GM21619 (cell line): ENCODE results near the gene DNMT3L.
"Not testable (repeated sequence)": the region's sequence is repeated elsewhere in the genome, so short reads cannot be mapped to it uniquely, and the experiment has no call there.

Experiments
- ATAC-seq: cut with Tn5 transposase; IDR thresholded peaks from one replicate; pipeline ENCODE4 v1.9.1; 2021; ENCODE audit not compliant: unreplicated experiment

DNMT3L gene

DNA sequence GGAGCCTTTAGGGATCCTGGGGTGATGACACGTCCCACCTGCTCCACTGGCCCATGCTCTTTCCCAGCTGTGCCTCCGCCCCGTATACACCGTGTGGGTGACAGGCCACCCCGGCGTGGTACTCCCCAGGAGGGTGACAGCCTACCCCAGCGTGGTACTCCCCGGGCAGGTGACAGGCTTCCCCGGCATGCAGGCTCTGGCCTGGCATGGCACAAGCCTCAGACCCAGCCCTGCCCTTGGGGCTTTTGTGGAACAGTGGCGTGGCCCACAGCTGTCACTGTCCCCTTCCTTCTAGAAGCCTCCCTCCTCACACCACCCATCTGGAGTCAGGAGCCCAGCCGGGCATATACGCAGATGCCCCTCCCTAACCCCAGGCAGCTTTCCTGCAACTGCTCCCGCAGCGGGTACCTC lies 33.5 kb upstream of the DNMT3L start:
- no peak for ATAC-seq

DNA sequence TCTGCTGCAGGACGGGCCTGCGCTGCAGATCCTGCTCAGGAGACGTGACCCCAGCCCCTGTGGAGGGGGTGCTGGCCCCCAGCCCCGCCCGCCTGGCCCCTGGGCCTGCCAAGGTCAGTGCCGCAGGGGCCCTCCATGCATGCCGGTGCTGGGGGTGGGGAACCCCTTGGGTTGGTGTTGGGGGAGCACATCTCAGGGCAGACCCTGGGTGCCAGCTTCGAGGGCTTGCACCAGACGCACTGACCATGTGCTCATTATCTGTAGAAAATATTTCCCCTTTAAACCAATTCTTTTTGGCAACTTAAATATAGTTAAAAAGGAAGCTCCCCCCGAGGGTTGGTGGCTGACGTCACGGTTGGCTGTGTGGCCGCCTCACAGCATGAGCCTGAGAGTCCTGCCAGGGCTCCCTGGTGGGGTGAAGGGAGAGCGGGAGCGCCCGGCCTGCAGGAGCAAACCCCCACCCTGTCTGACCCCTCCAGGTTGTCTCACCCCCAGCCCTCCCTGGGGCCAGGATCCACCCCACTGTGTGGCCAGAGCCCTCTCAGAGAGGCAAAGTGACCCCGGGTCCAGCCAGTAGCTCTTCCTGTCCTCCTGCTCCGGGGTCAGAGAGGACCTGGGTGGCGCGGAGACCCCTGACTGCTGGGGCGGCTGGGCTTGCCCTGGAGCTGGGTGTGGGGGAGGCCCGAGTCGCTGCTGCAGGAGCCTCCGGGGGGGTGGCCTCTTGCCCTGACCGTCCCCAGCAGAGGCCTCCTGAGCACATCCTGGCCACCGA lies 32.9 kb upstream of the DNMT3L start:
- ATAC-seq = no peak

DNA sequence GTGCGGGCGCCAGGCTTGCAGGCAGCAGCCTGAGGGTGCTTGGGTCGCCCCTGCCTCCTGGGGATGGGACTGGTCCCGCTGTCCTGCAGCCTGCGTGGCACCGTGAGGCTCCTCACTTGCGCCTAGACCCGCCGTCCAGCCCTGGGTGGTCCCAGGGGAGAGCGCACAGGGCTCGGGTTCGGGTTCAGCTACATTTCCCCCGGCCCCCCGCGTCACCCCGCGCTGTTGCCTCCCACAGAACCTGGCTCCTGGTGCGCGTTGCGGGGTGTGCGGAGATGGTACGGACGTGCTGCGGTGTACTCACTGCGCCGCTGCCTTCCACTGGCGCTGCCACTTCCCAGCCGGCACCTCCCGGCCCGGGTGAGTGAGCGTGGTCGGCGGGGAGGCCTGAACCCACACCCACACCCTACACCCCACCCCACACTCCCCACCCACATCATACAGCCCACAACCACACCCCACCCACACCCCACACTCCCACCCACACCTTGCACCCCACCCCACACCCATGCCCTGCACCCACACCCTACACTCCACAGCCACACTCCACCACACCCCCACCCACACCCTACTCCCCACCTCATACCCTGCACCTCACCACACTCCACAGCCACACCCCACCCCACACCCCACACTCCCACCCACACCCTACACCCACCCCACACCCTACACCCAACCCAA lies 32.0 kb upstream of the DNMT3L start:
- no peak for ATAC-seq

DNA sequence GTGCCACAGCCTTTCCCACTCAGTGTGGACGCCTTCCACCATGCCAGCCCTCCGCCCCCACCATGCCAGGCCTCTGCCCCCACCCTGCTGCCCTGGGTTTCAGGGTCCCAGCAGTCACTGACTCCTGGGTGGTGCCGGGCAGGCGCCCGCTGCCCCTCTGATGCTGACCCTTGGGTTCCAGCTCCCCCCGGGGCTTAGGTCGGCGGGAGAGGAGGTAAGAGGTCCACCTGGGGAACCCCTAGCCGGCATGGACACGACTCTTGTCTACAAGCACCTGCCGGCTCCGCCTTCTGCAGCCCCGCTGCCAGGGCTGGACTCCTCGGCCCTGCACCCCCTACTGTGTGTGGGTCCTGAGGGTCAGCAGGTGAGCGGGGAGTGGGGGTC lies 31.1 kb upstream of the DNMT3L start:
- ATAC-seq = no peak

DNA sequence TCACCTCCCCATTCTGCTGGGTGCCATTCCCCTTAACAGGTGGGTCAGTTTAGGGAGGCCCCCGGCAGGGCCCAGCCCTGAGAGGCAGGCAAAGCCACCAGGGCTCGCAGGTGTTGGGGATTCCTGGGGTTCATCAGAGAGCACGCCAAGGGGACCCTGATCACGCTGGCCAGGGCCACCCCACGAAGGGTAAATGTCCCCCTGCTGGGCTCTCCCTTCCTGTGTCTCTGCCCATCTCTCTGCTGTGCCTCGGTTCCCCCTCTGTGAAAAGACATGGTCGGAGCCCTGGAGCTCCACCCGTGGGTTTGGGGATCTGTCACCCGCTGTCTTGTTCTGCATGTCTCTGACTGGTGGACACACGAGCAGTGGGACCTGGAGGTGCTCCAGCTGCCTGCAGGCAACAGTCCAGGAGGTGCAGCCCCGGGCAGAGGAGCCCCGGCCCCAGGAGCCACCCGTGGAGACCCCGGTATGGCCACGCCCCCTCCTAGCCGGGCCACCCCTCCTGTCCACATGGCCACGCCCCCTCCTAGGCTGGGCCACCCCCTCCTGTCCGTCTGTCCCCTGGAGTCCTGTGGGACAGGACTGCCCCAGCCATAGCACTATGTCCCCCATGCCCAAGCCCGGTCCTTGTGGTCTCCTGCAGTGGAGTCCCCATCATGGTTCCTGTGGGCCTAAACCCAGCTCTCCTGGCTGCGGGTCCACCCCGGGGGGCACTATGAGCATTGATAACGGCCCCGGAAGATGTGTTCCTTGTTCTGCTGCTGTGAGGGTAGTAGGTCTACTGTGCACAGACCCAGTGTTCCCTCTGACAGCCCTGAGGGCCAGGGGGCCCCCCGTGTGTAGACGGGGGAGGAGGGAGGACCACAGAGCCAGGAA lies 30.5 kb upstream of the DNMT3L start:
- no peak for ATAC-seq

DNA sequence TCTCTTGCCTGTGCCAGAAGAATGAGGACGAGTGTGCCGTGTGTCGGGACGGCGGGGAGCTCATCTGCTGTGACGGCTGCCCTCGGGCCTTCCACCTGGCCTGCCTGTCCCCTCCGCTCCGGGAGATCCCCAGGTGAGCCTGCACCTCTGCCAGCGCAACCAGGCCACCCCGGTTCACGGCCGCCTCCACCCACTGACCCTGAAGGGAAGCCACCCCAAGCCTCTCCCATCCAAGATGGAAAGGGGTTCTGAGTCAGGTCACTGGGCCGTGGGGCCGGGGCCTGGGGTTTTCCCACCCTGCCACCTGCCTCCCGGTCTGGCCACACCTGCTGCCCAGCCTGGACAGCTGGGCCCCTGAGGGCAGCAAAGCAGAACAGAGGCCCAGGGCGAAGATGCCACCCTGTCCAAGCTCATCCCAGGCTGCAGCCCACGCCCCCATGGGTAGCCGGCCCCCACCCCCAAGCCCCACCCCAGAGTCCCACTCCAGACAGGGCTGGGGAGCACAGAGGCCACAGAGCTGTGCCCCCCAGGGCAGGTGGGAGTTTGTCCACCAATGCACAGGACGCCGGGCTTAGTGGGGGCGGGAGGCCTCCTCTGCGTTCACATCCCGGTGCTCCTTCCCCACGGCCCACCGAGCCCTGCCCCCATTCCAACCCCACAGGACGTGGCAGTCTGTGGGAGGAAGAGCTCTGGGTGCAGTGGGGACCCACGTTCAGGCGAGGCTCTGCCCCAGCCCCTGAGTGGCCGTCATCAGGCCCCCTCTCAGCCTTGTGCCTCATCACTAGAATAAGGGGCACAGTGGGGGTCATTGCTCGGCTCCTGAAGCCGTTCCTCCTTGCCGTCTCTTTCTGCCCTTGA lies 29.6 kb upstream of the DNMT3L start:
- ATAC-seq = no peak

DNA sequence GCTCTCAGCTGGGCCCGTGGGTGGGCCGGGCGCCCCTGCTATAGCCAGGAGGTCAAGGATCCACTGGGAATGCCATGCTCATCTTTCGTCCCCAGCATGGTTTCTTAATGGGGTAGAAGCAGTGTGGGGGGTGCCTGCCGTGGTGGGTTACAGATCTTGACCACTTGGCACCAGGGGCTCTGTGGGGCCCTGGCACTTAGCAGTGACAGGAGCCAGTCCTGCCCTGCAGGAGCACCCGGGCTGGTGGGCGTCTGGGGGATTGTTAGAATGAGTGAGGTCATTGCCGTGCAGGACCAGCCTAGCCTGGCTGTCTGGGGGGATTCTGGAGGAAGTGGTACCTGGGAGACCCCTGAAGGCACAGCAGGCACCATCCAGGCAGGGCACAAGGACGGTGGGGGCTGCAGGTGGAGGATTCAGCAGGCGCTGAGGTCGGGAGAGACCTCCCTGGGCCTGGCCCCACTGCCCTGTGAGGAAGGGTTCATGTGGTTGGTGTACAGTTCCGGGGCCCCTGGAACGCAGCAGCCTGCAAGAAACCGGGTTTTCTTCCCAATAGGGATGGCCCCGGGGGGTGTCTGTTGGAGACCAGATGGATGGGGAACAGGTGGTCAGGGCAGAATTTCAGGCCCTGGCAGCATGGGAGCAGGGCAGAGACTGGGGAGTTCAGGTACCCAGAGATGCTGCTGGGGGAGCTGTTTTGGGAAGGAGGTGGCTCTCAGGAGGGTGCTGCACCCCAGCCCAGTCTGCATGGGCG lies 28.8 kb upstream of the DNMT3L start:
- ATAC-seq = no peak

DNA sequence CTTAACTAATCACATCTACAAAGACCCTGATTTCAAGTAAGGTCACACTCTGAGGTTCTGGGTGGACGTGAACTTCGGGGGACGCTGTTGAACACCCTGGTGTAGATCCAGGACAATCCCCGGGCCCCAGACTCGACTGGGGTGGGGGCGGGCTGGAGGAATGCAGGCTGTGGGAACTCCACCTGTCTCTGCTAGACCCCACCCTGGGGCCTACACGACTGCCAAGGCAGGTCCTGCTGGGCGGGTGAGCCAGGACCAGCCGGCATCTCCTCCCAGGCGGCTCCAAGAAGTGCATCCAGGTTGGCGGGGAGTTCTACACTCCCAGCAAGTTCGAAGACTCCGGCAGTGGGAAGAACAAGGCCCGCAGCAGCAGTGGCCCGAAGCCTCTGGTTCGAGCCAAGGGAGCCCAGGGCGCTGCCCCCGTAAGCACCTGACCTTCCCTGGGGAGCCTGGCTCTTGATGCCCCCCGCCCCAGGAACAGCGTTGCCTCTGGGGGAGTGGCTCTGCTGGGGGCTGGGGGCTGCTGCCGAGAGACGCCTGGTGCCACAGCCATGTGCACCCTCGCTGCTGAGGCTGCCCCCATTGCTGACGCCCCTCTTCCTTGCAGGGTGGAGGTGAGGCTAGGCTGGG lies 27.8 kb upstream of the DNMT3L start:
- ATAC-seq = no peak

DNA sequence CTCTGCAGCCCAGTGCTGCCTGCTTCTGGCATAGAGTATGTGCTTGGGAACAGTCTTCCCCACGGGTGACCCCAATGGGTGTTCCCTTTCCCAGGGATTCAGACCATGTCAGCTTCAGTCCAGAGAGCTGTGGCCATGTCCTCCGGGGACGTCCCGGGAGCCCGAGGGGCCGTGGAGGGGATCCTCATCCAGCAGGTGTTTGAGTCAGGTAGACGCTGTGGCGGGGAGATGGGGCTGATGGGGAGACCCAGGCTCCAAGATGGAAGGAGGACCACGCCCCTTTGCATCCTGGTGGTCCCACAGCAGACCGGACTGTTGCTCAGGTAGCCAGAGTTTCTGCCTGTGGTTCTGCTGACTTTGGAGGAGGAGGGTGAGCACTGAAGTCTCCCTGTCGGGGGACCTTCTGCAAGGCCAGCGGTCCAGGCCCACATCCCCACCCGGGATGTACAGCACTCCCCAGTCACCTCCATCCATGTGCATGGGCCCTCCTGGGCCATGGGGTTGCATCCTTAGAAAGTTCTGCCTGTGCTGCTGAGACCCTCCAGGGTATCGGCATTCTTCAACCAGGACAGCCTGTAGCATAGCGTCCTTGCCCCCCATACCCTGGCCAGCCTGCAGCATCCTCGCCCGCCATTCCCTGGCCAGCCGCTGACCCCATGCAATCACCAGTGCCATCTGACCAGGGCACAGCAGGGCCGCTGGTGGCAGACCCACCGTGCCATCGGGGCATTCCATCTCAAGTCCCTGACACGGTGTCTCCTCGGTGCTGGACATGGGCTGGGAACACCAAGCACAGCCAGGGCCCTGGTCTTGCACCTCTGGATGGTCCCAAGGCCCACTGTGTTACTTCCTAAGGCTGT lies 26.8 kb upstream of the DNMT3L start:
- ATAC-seq = no peak

DNA sequence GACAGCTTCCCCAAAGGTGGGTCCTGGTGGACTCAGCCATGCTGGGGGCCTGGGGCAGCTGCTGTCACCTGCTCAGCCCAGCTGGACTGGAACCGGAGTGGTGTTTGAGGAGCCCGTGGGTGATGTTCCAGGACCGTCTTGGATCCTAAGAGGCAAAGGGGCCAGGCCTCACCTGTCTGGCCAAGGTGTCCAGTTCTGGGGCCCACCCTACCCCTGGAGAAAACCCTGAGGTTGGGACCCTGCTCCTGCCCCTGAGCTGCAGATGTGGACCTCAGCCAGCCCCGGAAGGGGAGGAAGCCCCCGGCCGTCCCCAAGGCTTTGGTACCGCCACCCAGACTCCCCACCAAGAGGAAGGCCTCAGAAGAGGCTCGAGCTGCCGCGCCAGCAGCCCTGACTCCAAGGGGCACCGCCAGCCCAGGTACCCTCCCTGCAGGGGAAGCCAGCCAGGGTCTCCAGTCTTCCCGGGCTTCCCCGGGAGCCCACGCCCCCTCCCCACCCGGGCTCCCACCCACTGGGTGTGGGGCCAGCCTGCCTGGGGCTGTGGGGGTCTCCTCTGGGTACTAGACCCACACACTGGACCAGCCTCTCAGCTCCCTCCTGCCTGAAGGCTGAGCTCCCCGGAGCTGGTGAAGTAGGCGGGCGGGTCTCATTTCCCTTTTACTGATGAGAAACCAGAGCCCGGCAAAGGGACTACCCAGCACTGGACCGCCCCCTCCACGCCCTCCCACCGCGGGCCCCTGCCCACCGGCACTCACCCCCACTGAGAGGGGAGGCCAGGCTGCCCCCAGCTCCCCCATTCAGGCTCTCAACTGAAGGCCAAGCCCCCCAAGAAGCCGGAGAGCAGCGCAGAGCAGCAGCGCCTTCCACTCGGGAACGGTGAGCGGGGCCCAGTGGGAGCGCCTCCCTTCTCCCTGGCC lies 25.3 kb upstream of the DNMT3L start:
- ATAC-seq = no peak

DNA sequence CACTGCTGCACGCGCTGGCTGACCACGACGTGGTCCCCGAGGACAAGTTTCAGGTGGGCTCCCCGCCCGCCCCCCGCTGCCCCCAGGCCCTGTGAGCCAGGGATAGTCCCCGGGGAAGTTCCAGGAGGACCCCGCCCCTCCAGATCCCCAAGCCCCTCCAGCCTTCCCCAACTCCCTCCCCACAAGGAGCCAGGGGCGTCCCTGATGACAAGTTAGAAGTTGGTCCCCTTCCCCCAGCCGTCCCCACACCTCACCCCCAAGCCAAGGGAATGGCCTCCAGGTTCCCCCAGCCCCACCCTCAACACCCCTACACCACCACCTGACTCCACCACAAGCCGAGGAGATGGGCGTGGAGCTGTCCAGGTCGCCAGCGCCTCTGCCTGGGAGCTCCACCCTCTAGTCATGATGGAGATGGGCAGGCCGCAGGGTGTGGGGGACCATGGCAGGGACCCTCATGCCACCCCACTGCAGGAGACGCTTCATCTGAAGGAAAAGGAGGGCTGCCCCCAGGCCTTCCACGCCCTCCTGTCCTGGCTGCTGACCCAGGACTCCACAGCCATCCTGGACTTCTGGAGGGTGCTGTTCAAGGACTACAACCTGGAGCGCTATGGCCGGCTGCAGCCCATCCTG lies 24.5 kb upstream of the DNMT3L start:
- no peak for ATAC-seq

DNA sequence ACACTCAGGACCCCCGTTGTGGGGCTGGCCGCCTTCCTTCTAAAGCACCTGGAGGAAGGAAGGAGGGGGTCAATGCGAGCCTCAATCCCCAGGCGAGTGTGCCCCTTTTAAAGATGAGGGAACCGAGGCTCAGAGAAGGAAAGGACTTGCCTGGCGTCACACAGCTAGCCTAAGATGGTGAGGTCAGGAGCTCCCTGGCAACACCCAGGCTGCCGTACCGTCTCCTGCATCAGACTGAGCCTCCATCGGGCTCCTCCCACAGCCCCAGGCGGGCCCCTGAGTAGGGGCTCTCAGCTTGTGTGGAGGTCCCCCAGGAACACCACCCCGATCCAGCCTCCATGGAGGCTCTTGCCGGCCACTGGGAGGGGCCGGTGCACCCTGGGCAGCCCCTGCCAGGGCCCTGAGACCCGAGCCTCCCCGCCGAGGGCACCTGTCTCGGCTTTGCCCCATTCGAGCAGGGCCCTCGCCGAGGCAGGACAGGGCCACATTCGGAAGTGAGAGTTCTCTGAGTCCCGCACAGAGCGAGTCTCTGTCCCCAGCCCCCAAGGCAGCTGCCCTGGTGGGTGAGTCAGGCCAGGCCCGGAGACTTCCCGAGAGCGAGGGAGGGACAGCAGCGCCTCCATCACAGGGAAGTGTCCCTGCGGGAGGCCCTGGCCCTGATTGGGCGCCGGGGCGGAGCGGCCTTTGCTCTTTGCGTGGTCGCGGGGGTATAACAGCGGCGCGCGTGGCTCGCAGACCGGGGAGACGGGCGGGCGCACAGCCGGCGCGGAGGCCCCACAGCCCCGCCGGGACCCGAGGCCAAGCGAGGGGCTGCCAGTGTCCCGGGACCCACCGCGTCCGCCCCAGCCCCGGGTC lies 23.7 kb upstream of the DNMT3L start, which contains the start of gene AIRE:
AIRE (plus strand) TSS at position 739 of the 855 bp plus-strand sequence. CDS start 131 bp downstream, outside the sequence.
- no peak for ATAC-seq

DNA sequence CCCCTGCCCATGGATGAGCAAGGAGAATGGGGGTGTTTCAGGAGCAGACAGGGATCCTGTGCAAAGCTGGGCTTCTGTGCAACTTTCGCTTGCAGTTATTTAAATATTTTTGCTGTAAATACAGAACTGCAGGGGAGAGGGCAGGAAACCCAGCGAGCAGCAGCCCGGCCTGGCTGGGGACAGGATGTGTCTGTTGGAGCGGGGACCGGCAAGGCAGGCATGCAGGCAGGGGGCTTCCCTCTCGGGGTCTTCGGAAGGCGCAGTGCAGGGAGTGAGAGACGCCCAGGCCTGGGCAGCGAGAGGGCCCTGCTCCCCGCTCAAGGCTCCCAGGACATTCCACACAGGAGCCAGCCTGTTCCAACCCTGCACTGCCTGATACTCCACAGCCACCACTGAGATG lies 22.3 kb upstream of the DNMT3L start:
- ATAC-seq = no peak

DNA sequence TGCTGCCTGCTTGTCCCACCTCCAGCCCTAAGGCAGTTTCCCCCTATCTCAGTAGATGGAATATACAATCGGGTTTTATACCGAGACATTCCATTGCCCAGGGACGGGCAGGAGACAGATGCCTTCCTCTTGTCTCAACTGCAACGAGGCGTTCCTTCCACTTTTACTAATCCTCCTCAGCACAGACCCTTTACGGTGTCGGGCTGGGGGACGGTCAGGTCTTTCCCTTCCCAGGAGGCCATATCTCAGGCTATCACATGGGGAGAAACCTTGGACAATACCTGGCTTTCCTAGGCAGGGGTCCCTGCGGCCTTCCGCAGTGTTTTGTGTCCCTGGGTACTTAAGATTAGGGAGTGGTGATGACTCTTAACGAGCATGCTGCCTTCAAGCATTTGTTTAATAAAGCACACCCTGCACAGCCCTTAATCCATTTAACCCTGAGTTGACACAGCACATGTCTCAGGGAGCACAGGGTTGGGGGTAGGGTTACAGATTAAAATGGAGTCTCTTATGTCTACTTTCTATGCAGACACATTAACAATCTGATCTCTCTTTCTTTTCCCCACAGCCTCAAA lies 21.6 kb upstream of the DNMT3L start:
- not testable (repeated sequence) for ATAC-seq

DNA sequence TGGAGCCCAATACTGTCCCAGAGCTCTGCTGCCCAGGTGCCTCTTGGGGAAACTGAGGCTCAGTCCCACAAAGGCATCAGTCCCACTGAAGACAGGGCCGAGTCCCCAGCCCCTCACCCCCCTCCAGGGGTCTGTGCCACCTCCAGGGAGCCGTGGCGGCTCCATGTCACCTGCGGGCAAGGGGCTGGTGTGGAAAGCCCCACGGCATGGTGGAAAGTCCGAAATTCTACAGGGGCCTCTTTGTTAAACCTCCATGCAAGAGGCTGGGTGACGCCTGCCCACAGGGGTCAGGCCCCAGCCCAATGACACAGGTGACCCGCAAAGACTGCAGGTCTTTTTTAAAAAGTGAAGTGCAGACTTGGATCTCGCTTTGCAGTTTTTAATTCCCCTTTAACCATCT lies 20.7 kb upstream of the DNMT3L start:
- no peak for ATAC-seq

DNA sequence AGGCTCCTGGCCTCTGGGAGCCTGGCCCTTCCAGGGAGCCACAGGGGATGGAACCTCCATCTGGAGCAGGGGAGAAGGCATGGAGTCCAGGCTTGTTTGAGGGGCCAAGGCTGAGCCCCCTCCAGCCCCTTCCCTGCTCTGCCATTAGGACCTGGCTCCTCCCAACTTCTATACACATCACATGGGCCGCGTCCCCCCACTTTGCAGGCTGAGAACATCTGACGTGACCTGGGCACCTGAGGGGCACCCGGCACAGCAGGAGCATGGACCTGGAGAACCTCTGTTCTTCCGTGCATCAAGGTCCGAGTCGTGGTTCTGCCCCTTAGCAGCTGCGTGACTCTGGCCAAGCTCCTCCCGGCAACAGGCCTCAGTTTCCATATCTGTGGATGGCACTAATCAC lies 20.1 kb upstream of the DNMT3L start:
- no peak for ATAC-seq
